IgD-negative memory B cell (primary cell): ENCODE results near the gene TDRD12. TPM values are rescaled to one million over a fixed set of nuclear protein-coding genes. Genes with fewer than 3 reads are reported as not detected.
A peak's percentile ranks its signal among the peaks of the same experiment; 100 is the strongest.
"Not testable (repeated sequence)": the region's sequence is repeated elsewhere in the genome, so short reads cannot be mapped to it uniquely, and the experiment has no call there.

Experiments
- H3K27ac Mint-ChIP-seq, 3 donors: one replicate each; pipeline ENCODE4 v1.8.0; 2020 to 2022; ENCODE audit warnings: mild to moderate bottlenecking in 3 of 3, mixed read lengths in 3 of 3, moderate library complexity in 1 of 3
- H3K27me3 Mint-ChIP-seq: one replicate; pipeline ENCODE4 v1.8.0; 2021; ENCODE audit warnings: mixed read lengths
- H3K36me3 Mint-ChIP-seq: one replicate; pipeline ENCODE4 v1.8.0; 2020; ENCODE audit warnings: mild to moderate bottlenecking, mixed read lengths
- H3K4me1 Mint-ChIP-seq, 3 donors: one replicate each; pipeline ENCODE4 v1.8.0; 2020 to 2022; ENCODE audit warnings: mixed read lengths in 3 of 3, mild to moderate bottlenecking in 1 of 3
- H3K4me3 Mint-ChIP-seq, 4 donors: one replicate each; pipeline ENCODE4 v1.8.0; 2020 to 2022; ENCODE audit warnings: mild to moderate bottlenecking in 4 of 4, mixed read lengths in 4 of 4, moderate library complexity in 3 of 4
- H3K9me3 Mint-ChIP-seq, 3 donors: one replicate each; pipeline ENCODE4 v1.8.0; 2020 to 2021; ENCODE audit warnings: mixed read lengths in 3 of 3, mild to moderate bottlenecking in 1 of 3
- polyA plus RNA-seq: library from polyadenylated mRNA; unstranded; fragments of 300-500 nt; fragmentation: Illumina TruSeq; gene quantifications from one replicate; pipeline ENCODE4 v1.2.3, GENCODE V29; 2021

The TDRD12 gene
- polyA plus RNA-seq, 1 donor from 2014 or later: not detected

DNA sequence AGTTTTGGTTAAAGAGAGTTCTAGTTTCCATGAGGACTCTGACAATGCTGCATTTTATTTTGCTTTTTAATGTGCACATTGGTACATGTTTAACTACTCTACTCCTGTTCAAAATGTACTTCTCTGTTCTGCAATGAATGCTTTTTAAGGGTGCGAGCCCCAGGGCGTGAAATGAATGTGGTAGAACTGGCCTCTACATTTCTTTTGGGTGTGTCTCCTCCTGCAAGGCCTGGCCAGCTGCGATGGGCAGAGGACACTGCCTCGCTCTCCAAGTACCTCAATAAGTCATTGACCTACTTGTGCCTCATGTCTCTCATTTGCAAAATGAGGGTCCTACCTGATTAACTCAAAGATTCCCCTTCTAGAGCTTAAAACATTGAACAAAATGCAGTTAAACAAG is 37.2 kb upstream of the TDRD12 start:
- Mint-ChIP-seq H3K36me3 (peaks cover 8% of the 10 kb centered on the region), H3K27me3 (peaks cover 12% of the 10 kb centered on the region), H3K4me1 (peaks cover under 1 to 3% (median under 1%) of the 10 kb centered on the region in 3 donors), H3K9me3 (no peaks in the 10 kb centered on the region), H3K27ac (no peak overlapping the region), H3K4me3 (peak overlapping the region in 1 of 4 donors; percentile 27)

DNA sequence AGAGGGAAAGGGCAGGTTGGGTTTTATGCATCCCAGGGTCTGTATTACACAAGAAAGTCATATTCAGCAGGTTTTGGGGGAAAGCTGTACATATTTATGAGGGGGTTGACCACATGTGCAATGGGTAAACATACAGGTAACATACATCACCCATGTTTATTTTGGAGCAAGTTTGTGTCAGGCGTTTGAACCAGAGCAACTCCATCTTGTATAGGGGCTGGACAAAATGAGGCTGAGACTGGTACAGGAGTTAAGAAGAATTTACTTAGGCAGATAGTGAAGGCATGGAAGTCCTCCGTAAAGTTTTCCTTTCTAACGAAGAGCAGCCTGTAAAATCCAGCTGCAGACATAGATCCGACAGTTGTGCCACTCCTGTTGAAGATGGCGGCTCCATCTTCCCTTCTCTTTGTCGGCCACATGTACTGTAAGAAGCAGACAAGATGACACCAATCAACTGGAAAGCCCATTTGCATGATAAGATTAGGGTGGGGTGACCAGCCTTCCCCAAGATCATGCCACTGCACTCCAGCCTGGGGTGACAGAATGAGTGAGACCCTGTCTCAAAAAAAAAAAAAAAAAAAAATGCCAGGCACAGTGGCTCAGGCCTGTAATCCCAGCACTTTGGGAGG is 32.6 kb upstream of the TDRD12 start:
- Mint-ChIP-seq H3K4me3 (peak overlapping the region in 1 of 4 donors; percentile 63), H3K4me1 (peaks cover 7 to 9% (median 8%) of the 10 kb centered on the region in 3 donors), H3K27me3 (peaks cover 3% of the 10 kb centered on the region), H3K9me3 (no peaks in the 10 kb centered on the region), H3K36me3 (peaks cover 7% of the 10 kb centered on the region), H3K27ac (no peak overlapping the region)

DNA sequence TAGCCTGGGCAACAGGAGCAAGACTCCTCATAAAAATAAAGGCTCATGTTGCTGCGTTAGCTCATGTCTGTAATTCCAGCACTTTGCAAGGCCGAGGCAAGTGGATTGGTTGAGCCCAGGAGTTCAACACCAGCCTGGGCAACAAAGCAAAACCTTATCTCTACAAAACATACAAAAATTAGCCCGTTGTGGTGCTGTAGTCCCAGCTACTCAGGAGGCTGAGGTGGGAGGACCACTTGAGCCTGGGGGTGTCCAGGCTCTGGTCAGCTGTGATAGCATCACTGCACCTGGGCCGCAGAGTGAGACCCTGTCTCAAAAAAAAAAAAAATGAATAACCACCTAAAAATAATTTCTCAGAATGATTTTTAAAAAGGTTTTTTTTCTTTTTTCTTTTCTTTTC is 31.9 kb upstream of the TDRD12 start:
- Mint-ChIP-seq H3K36me3 (peaks cover 4% of the 10 kb centered on the region), H3K4me1 (peaks cover 8 to 11% (median 9%) of the 10 kb centered on the region in 3 donors), H3K4me3 (no peak overlapping the region), H3K9me3 (no peaks in the 10 kb centered on the region), H3K27ac (no peak overlapping the region), H3K27me3 (no peaks in the 10 kb centered on the region)

DNA sequence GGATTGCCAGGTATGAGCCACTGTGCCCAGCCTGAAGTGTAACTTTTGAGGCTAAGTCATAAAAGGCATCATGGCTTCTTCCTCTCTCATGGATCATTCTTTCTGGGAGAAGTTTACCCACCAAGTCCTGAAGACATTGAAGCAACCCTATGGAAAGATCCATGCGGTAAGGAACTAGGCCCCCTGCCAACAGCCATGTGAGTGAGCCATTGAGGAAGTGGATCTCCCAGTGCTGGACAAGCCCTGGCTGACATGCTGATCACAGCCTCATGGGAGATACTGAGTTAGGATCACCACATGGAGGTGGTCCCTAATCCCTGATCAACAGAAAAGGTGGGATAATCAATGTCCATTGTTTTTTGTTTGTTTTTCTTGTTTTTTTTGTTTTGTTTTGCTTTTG is 31.3 kb upstream of the TDRD12 start:
- Mint-ChIP-seq H3K4me1 (peaks cover 14 to 17% (median 14%) of the 10 kb centered on the region in 3 donors), H3K27me3 (no peaks in the 10 kb centered on the region), H3K36me3 (peaks cover 4% of the 10 kb centered on the region), H3K4me3 (peak overlapping the region in 2 of 4 donors; percentile 33 to 58), H3K27ac (no peak overlapping the region), H3K9me3 (no peaks in the 10 kb centered on the region)

DNA sequence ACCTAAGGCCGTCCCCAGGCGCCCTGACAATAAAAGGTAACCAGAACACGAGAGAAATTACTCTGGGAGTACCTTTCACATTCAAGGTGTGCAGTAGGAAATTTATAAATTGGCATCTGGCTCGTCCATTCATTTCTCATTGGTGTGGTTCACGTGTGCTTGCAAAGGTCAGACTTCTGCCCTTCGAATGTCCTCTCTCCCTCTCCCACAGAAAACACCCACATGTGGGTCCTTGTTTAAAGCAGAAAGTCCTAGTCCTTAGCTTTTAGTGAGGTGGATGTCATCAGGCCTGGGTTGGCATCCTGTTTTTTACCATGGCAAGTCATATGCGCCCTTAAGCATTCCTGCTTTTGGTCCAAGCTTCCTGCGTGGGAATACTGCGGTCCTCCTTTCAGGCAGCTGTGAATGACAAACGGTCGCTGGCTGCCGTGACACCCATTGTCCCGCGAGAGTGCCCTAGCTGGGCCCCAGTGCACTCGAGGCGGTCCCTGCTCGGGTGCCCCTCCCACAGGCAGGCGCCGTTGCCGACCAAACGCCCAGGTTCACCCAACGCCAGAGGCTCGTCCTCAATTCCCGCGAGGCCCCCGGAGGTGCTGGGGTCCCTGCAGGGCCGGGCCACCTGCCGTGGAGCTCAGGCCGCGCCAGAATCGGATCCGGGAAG is 28.1 kb upstream of the TDRD12 start, which contains the start of gene NUDT19:
TSS of gene NUDT19 (plus strand) at position 531 of the 661 bp plus-strand sequence. CDS start 140 bp downstream, outside the sequence.
- no peaks in the 10 kb centered on the region for H3K27me3 Mint-ChIP-seq
- peaks cover 34 to 42% (median 37%) of the 10 kb centered on the region in 3 donors for H3K4me1 Mint-ChIP-seq
- peak within 1 kb of the TSS; percentile 87 to 98 (median 92) for H3K4me3 Mint-ChIP-seq
- no peaks in the 10 kb centered on the region for H3K9me3 Mint-ChIP-seq
- peak within 1 kb of the TSS; percentile 76 to 95 (median 90) for H3K27ac Mint-ChIP-seq
- H3K36me3 Mint-ChIP-seq: peaks cover 1% of the 10 kb centered on the region

DNA sequence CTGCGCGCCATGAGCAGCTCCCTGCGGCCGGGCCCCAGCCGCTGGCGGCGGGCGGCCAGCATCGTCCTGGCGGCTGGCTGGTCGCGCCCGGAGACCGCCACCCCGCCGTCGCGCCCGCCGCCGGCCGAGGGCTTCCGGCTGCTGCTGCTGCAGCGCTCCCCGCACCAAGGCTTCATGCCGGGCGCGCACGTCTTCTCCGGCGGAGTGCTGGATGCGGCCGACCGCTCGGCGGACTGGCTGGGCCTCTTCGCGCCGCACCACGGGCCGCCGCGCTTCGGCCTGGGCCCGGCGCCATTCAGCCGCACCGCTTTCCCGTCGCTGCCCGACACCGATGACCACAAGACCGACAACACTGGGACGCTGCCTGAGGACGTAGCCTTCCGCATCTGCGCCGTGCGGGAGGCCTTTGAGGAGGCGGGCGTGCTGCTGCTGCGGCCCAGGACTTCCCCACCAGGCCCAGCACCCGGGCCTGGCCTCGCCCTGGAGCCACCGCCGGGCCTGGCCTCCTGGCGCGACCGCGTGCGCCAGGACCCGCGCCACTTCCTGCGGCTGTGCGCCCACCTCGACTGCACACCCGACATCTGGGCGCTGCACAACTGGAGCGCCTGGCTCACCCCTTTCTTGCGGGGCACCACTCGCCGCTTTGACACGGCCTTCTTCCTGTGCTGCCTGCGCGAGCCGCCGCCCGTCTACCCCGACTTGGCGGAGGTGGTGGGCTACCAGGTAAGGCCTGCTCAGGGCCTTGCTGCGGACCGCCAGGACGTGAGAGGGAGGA is 27.4 kb upstream of the TDRD12 start:
- peak overlapping the region in 2 of 3 donors; percentile 76 to 95 for H3K27ac Mint-ChIP-seq
- H3K36me3 Mint-ChIP-seq: no peaks in the 10 kb centered on the region
- no peaks in the 10 kb centered on the region for H3K27me3 Mint-ChIP-seq
- peaks cover 34 to 42% (median 39%) of the 10 kb centered on the region in 3 donors for H3K4me1 Mint-ChIP-seq
- H3K4me3 Mint-ChIP-seq: peak overlapping the region; percentile 87 to 98 (median 92)
- no peaks in the 10 kb centered on the region for H3K9me3 Mint-ChIP-seq

- Mint-ChIP-seq H3K27me3 (no peaks in the 10 kb centered on the region), H3K36me3 (no peaks in the 10 kb centered on the region), H3K4me1 (peaks cover 34 to 42% (median 39%) of the 10 kb centered on the region in 3 donors), H3K9me3 (no peaks in the 10 kb centered on the region), H3K27ac (peak overlapping the region; percentile 25 to 88 (median 76)), H3K4me3 (peak overlapping the region; percentile 84 to 98 (median 86))
Measured at GRCh38 chr19:32692727-32693061, 26.9 kb upstream of the TDRD12 start.

- H3K9me3 Mint-ChIP-seq, H3K36me3 Mint-ChIP-seq, H3K27me3 Mint-ChIP-seq: not testable (repeated sequence)
- Mint-ChIP-seq H3K4me1 (peaks cover 34 to 42% (median 41%) of the 10 kb centered on the region in 3 donors), H3K4me3 (peak overlapping the region; percentile 84 to 98 (median 86)), H3K27ac (peak overlapping the region; percentile 25 to 88 (median 76))
Measured at GRCh38 chr19:32693151-32694108, 26.1 kb upstream of the TDRD12 start.

GRCh38 chr19:32694316-32694715 is 25.3 kb upstream of the TDRD12 start:
- H3K4me1 Mint-ChIP-seq: peaks cover 34 to 42% (median 41%) of the 10 kb centered on the region in 3 donors
- peak overlapping the region in 1 of 3 donors; percentile 55 for H3K27ac Mint-ChIP-seq
- not testable (repeated sequence) for H3K36me3 Mint-ChIP-seq, H3K27me3 Mint-ChIP-seq, H3K9me3 Mint-ChIP-seq
- H3K4me3 Mint-ChIP-seq: peak overlapping the region; percentile 79 to 98 (median 86)

- peak overlapping the region in 1 of 3 donors; percentile 55 for H3K27ac Mint-ChIP-seq
- peaks cover 34 to 42% (median 40%) of the 10 kb centered on the region in 3 donors for H3K4me1 Mint-ChIP-seq
- H3K9me3 Mint-ChIP-seq, H3K27me3 Mint-ChIP-seq: not testable (repeated sequence)
- peak overlapping the region in 1 of 4 donors; percentile 87 for H3K4me3 Mint-ChIP-seq
- H3K36me3 Mint-ChIP-seq: peaks cover 10% of the 10 kb centered on the region
Measured at GRCh38 chr19:32694851-32695250, 24.7 kb upstream of the TDRD12 start.

GRCh38 chr19:32695506-32695905 is 24.1 kb upstream of the TDRD12 start:
- H3K9me3 Mint-ChIP-seq, H3K27me3 Mint-ChIP-seq: not testable (repeated sequence)
- peak overlapping the region in 3 of 4 donors; percentile 42 to 59 (median 43) for H3K4me3 Mint-ChIP-seq
- H3K36me3 Mint-ChIP-seq: peaks cover 11% of the 10 kb centered on the region
- H3K27ac Mint-ChIP-seq: peak overlapping the region in 2 of 3 donors; percentile 13 to 70
- H3K4me1 Mint-ChIP-seq: peaks cover 34 to 42% (median 40%) of the 10 kb centered on the region in 3 donors

DNA sequence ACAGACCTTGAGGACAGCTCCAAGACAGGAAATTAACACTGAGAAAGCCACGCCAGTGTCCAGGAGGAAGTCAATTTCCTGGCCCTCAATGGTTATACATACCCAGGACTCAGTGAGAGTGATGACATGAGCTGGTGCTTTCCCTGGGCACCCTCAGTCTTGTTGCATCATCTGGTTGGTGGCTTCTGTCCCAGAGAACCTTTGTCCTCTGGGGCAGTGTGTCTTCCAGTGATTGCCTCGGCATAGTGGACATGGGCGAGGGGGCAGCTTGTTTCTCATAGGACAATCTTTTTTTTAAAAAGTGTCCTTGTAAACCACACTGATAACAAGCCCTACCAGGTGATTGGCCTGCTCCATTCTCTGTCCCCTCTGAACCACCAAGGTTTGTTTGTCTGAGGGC is 22.8 kb upstream of the TDRD12 start:
- not testable (repeated sequence) for H3K27ac Mint-ChIP-seq, H3K9me3 Mint-ChIP-seq, H3K27me3 Mint-ChIP-seq, H3K4me3 Mint-ChIP-seq
- Mint-ChIP-seq H3K36me3 (peaks cover 11% of the 10 kb centered on the region), H3K4me1 (peaks cover 26 to 39% (median 34%) of the 10 kb centered on the region in 3 donors)

GRCh38 chr19:32700129-32700528 is 19.4 kb upstream of the TDRD12 start:
- H3K27me3 Mint-ChIP-seq, H3K27ac Mint-ChIP-seq, H3K9me3 Mint-ChIP-seq: not testable (repeated sequence)
- Mint-ChIP-seq H3K4me3 (peak overlapping the region in 1 of 4 donors; percentile 23), H3K4me1 (peaks cover 13 to 24% (median 13%) of the 10 kb centered on the region in 3 donors), H3K36me3 (peaks cover 17% of the 10 kb centered on the region)

GRCh38 chr19:32702010-32702409 is 17.6 kb upstream of the TDRD12 start:
- Mint-ChIP-seq H3K27me3 (no peaks in the 10 kb centered on the region), H3K9me3 (peaks cover 0 to 4% (median 0%) of the 10 kb centered on the region in 3 donors), H3K4me3 (no peak overlapping the region), H3K4me1 (peaks cover 5 to 12% (median 5%) of the 10 kb centered on the region in 3 donors), H3K27ac (peak overlapping the region in 1 of 3 donors; percentile 17), H3K36me3 (peaks cover 17% of the 10 kb centered on the region)
